Stimulated activated CD8-positive, alpha-beta memory T cell treated with anti-CD3 and anti-CD28 coated beads, Interleukin-15, amount 100 ng/mL, for 24 hours (primary cell): Measurements from ENCODE around the gene SORCS3.

Experiments used
- DNase-seq: peaks from one replicate; pipeline ENCODE4 v3.0.0-alpha.2; 2020; ENCODE audit warnings: low read depth

SORCS3 gene

GRCh38 chr10:104922810-104923209, 281.7 kb downstream of the SORCS3 start:
- DNase-seq = no peak

DNA sequence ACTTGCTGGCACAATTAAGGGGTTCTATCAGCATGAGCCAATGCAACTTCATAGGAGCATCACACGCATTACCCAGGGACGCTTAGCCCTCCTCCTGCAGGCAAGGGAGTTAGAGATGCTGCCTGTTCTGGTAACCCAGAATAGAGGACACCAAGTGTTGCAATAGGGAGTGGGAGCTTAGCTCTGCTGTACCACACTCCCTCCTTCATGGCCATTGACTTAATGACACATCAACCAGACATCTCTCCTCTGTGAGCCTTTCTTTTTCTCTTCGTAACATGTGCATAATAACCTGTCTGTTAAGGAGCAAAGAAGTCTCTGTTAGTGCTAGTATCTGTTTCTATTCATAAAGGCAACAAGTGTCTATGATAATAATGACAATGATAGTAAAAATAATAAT, 282.4 kb downstream of the SORCS3 start:
- no peak for DNase-seq

DNA sequence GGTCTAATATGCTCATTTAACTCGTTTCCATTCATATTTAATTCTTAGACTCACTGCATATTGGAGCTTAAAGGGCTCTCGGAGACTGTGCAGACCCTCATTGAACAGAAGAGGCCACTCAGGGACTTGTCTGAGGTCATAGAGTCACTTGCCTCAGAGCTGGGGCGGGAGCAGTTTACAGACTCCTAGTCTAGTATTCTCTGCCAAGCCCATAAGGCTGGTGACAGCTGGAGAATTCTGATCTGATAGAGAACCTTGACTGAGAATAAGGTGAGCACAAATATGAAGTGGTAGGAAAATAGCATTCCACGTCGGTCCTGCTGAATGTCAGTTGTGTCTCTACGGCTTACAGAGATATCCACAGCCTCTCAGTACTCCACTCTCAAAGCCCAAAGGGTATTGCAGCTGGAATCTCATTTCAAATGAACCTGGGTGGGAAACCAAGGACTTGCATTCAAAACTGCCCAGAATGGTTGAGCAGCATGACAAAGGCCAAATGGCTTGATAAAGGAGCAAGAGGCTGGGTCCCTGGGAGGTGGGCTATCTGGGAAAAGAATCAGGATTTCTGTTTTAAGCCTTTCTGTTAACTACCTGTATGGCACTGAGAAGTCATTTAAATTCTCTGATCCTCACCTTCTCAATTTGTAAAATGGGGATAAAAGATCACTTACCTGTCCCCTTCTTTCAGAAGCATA, 283.2 kb downstream of the SORCS3 start:
- DNase-seq = no peak

DNA sequence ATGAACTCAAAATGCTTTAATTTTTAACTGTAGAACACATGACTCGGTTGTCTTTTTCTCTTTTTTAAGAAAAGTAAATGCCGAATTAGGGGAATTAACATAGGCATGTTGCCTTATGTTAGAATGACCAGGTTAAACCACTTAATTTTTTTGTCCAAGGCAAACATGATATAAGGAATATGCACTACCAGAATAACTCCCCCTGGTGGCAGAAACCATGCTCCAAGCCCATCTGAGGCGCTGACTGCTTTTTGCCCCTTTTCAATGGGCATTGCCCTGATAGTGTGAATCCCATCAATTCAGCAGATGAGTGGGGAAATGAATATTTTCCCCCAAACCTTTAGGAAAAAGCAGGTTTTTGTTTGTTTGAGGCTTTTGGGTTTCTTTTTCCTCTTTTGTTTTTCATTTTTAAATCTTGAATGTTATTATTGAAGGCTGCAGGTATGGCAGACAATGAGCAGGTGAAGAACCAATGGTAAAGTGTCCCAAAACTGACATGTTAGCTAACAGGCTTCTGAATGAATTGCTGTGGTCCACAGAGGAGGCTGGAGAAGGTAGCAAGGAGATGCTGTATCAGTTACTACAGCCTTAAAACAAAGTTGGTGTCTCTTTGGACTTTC, 284.3 kb downstream of the SORCS3 start:
- no peak for DNase-seq

DNA sequence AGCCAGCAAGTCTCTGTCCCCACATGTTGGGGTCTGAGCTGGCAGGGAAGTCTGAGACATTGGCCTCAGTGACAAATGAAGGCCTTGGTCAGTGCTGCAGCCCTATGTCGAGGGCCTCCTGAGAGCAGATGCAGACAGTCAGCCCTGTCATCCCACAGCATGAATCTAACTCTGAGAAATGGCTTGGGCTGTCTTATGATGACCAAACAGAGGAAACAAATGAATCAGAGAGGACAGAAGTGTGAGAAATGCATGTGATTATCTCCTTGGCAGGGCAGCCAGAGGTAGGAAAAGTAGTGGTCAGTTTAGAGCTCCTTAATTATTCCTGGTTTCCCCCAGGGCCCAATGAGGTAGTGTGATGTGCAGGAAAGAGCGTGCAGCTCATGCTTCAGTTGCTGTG, 287.6 kb downstream of the SORCS3 start:
- DNase-seq = no peak

DNA sequence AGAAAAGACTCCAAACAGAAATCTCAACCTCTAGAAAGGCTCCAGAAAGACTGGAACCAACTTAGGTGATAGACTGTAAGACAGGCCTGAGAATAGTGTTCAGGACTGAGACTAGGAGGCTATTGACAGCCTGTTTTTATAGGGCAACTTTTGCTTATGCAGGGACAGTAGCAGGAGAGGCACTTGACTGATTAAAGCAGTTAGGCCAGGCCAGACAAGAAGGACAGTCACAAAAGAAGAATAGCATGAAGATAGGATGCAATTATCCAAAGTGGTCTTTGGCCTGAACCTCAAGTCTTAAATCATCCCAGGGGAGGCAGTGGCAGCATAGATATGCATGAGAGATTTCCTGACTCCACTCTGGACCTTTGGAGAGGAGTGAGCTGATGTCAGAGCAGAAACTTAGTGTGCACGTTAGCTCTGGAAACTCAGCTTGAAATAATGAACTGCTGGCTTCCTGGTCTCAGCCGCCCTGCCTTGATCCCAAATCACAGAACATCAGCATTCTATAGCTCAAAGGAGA, 290.6 kb downstream of the SORCS3 start:
- no peak for DNase-seq

- DNase-seq = no peak
Measured at GRCh38 chr10:104935656-104936055, 294.6 kb downstream of the SORCS3 start.

DNA sequence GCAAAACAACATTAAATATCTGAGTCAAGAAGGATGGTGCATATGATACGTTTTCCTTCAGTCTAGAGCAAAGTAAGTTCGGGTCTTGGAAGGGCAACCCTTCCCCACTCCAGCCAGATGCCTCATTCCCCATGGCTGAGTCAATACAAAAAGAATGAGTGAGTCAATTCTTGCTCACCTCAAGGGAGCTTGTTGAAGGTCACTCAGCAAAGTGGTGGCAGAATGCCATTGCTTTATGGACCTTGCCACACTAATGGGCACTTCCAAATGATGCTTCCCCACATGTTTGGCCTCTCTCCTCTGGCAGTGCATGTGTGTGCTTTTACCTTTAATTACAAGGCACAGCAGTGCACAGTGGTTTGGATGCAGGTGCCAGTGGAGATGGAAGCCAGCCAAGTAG, 296.5 kb downstream of the SORCS3 start:
- DNase-seq = no peak

GRCh38 chr10:104938031-104938430, 296.9 kb downstream of the SORCS3 start:
- DNase-seq = no peak

DNA sequence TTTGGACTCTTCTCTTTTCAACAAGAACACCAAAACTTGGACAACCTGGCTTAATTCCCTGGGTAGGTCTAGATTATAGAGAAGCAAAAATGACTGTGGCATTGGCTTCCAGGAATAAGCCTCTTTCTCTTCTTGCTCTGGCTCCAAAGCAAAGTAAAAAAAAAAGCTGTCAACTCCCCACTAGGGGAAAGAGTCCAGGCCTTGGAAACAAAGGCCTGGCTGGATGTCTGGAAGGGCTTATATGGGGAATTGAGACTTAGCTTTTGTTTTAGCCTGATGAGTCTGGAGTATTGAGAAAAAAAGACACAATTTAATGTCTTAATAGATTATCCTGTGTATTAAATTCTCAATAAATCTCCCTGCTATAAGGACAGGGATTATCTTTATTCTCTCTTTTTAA, 300.6 kb downstream of the SORCS3 start:
- DNase-seq = no peak

- DNase-seq = no peak
Measured at GRCh38 chr10:104947314-104947713, 306.2 kb downstream of the SORCS3 start.

- no peak for DNase-seq
Measured at GRCh38 chr10:104957178-104957841, 316.2 kb downstream of the SORCS3 start.

- no peak for DNase-seq
Measured at GRCh38 chr10:104966563-104967297, 325.6 kb downstream of the SORCS3 start.

- DNase-seq = no peak
Measured at GRCh38 chr10:104980368-104980767, 339.3 kb downstream of the SORCS3 start.

DNA sequence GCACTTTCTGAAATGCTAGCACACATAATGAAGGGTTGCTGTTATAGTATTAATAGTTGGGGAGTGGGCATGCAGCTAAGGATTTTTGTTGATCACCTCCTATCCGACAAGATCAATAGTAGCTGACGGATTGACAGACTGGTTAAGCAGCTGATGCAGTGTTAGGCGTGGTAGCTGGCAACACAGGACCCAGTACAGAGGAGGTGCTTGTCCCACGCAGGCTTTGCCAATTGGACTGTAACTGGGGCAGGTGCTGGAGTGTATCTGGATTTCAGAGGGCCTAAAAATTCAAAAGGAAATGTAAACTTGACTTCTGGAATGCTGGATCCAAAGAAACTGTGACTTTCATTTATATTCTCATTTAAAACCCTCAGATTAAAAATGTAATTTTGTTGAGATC, 340.9 kb downstream of the SORCS3 start:
- no peak for DNase-seq

- no peak for DNase-seq
Measured at GRCh38 chr10:104988686-104989085, 347.6 kb downstream of the SORCS3 start.

DNA sequence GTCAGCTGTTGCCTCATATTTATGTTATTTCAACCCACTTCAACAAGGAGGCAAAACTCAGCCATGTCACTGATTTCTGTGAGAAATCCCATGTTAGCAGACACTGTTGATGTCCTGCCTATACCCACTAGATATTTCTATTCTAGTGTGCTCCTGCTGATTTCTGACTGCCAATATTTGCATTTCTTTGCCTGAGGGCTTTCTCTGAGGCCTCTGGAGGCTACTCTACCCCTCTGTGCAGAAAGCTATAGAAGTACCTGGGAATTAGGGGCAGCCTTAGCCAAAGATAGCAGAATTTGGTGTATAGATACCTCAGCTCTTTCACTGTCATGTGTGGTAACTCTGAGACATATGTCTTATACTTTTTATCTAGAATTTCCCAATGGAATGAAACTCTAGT, 348.8 kb downstream of the SORCS3 start:
- DNase-seq = no peak

DNA sequence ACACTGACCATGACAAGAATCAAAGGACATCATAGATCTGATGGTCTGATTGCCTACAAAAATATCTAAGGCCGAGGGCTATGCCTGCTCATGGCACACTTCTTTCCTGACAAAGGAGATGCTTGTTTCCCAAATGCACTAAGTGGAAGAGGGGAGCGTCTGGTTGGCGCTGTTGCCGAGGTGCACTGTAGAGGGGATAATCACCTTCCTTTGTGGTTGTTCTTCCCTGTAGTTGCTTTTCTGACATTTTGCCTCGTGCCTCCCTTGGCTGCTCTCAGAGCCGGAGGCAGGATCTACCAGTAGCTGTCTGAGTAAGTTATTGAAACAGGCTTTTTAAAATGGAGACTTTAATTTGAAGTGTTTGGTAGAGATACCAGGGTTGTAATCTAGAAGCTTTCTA, 352.0 kb downstream of the SORCS3 start:
- no peak for DNase-seq

DNA sequence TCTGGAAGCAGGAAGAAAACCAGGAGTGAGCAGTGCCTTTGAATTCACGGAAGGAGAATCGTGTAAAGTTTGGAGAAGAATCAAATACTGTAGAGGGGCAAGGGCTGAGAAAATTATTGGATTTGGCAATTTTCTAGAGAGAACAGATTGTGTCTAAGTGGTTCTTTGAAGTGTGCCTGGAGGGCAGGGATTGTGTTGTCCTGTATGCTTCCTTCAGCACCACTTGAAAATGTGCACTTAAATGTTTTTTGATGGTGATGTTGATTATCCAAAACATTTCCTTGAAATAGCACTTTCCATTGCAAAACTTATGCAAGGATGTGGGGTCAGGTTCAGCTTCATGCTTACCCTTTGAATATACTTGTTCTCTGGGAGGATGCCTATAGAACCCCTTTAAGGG, 360.2 kb downstream of the SORCS3 start:
- DNase-seq = no peak

DNA sequence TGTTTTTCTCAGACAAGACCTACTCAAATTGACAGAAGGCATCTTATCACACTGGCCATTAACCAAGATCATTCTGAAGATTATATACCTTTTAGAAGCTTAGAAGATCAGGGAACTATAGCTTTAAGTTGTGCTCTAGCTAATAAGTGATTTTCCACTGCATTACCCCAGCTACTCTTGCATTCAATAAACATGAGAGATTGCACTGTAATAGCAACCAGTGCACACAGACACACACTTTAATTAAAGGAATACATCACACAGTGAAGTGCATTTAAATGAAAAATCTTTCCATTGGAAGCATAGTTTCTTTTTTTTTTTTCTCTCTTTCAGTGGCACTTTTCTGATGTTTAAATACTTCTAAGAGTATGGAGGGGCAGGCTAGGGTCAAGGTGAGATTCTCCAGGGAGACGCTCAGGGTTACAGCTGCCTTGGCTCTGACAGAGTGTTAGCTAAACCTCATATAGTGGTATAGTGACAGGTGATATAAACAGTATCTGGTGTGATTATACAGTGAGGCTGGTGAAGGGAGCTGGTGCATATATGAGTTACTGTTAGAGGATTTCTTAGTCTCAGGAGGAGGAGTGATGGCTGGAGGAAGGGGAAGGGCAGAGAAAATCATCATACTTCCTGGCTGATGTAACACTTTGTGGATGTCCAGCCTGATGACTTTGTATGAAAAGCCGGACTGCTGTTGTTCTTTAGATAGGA, 369.5 kb downstream of the SORCS3 start:
- no peak for DNase-seq

- DNase-seq = no peak
Measured at GRCh38 chr10:105017116-105017515, 376.0 kb downstream of the SORCS3 start.

DNA sequence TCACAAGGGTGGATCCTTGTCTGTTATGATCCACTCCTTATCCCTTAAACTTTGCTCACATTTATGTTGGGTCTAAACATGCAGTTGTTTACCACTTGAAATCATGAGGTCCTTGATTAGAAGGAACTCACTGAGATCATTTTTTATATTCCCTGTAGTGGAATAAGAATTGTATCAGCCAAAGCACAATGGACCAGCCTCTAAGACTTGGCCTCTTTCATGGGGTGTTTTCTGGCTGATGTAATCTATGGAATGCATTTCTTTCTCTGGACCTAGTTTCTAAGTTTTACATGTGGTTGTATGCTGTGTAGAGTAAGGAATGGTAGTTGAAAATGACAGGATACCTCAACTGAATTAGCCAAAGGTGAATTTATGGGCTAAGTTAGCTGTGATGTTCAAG, 376.6 kb downstream of the SORCS3 start:
- DNase-seq = no peak
